Left lung (tissue), 10 donors: ENCODE results near the gene DYNC1H1. TPM values are rescaled to one million over a fixed set of nuclear protein-coding genes. Genes with fewer than 3 reads are reported as not detected.

Experiments used
- ATAC-seq: fragments of 200-7000 bp; cut with Tn5 transposase; one replicate; pipeline ENCODE4 v1.9.1; 2020; ENCODE audit warnings: moderate library complexity
- DNase-seq, 4 donors: peaks; one replicate each; pipeline ENCODE4 v3.0.0-alpha.2; 2013 to 2020
- H3K27ac ChIP-seq, 2 donors: fragments of 200-600 bp; sonication (generic) in 1 of 2; one replicate each; pipeline versions ENCODE4 v1.5.0 to v1.8.0; 2020 to 2021
- H3K27me3 ChIP-seq, 2 donors: fragments of 200-600 bp; sonication (generic) in 1 of 2; one replicate each; pipeline versions ENCODE4 v1.5.0 to v1.8.0; 2020 to 2021
- H3K36me3 ChIP-seq, 2 donors: fragments of 200-600 bp; sonication (generic) in 1 of 2; one replicate each; pipeline versions ENCODE4 v1.5.0 to v1.8.0; 2020 to 2021
- H3K4me1 ChIP-seq, 2 donors: fragments of 200-600 bp; one replicate each; pipeline ENCODE4 v1.8.0; 2021
- H3K4me3 ChIP-seq, 2 donors: fragments of 200-600 bp; sonication (generic) in 1 of 2; one replicate each; pipeline versions ENCODE4 v1.5.0 to v1.8.0; 2020 to 2021; ENCODE audit warnings: mild to moderate bottlenecking in 1 of 2
- H3K9me3 ChIP-seq, 2 donors: fragments of 200-600 bp; sonication (generic) in 1 of 2; one replicate each; pipeline versions ENCODE4 v1.5.0 to v1.8.0; 2020 to 2021
- CTCF ChIP-seq, 2 donors: fragments of 200-600 bp; sonication (generic) in 1 of 2; IDR thresholded peaks; one replicate each; pipeline versions ENCODE4 v1.5.0 to v1.8.0; 2021; ENCODE audit warnings: antibody characterized with exemption in 2 of 2
- intact Hi-C, 2 donors: fragments of 100-400 bp; cut with DNase I; formaldehyde crosslinking; loops; one replicate each; pipeline versions ENCODE4 v1.11.2 to v1.14.2; 2022
- polyA plus RNA-seq, 6 donors: library from polyadenylated mRNA; unstranded; fragments of 120-200 nt; gene quantifications; one replicate each; pipeline ENCODE4 v1.2.1, GENCODE V29; 2013; ENCODE audit not compliant: insufficient read length in 6 of 6
- total RNA-seq, 2 donors: library from RNA; stranded (reverse); fragmentation: NEBNext Ultra II Directional; extraction: Animal tissue kit (Norgen Biotek cat#: 25700); gene quantifications; one replicate each; pipeline ENCODE4 v1.2.1, GENCODE V29; 2021
- donor health status: DM: no; HTN: yes; CAD: no.
- donor health status: DM: no; HTN: no; CAD: no.

The DYNC1H1 gene
- total and polyA plus RNA-seq, 8 donors: 305 to 514 (median 345) TPM

GRCh38 chr14:102007916-102008418, 43.6 kb downstream of the DYNC1H1 start:
- no peak for TF ChIP-seq CTCF (IDR thresholded peaks at IDR 0.05)
- no peak for DNase-seq
- intact Hi-C loops: no loop called here
- Histone ChIP-seq H3K4me1 (no peaks in the 10 kb centered on the region), H3K27me3 (no peaks in the 10 kb centered on the region), H3K4me3 (no peak overlapping the region), H3K9me3 (no peaks in the 10 kb centered on the region), H3K27ac (no peak overlapping the region), H3K36me3 (peaks cover 15 to 100% of the 10 kb centered on the region in 2 donors)
- no peak for ATAC-seq

- no peak overlapping the region for H3K27ac ChIP-seq
- no peaks in the 10 kb centered on the region for H3K9me3 ChIP-seq
- no peak overlapping the region for H3K4me3 ChIP-seq
- H3K27me3 ChIP-seq: no peaks in the 10 kb centered on the region
- no peaks in the 10 kb centered on the region for H3K4me1 ChIP-seq
- ATAC-seq (no peak), DNase-seq (no peak)
- peaks cover 15 to 100% of the 10 kb centered on the region in 2 donors for H3K36me3 ChIP-seq
- no peak for TF ChIP-seq CTCF (IDR thresholded peaks at IDR 0.05)
- intact Hi-C loops: no loop called here
Measured at GRCh38 chr14:102008891-102009290, 44.5 kb downstream of the DYNC1H1 start.

- intact Hi-C loops: no loop called here
- Histone ChIP-seq H3K4me1 (no peaks in the 10 kb centered on the region), H3K27ac (no peak overlapping the region), H3K36me3 (peaks cover 15 to 100% of the 10 kb centered on the region in 2 donors), H3K27me3 (no peaks in the 10 kb centered on the region), H3K4me3 (no peak overlapping the region), H3K9me3 (no peaks in the 10 kb centered on the region)
- DNase-seq (no peak), ATAC-seq (no peak)
- no peak for TF ChIP-seq CTCF (IDR thresholded peaks at IDR 0.05)
Measured at GRCh38 chr14:102011631-102012030, 47.3 kb downstream of the DYNC1H1 start.

GRCh38 chr14:102012336-102012735, 48.0 kb downstream of the DYNC1H1 start:
- no peak overlapping the region for H3K27ac ChIP-seq
- H3K4me1 ChIP-seq: no peaks in the 10 kb centered on the region
- DNase-seq (no peak), ATAC-seq (no peak)
- TF ChIP-seq CTCF (IDR thresholded peaks at IDR 0.05): no peak
- H3K4me3 ChIP-seq: no peak overlapping the region
- H3K9me3 ChIP-seq: no peaks in the 10 kb centered on the region
- intact Hi-C loops: no loop called here
- peaks cover 18 to 100% of the 10 kb centered on the region in 2 donors for H3K36me3 ChIP-seq
- H3K27me3 ChIP-seq: no peaks in the 10 kb centered on the region

GRCh38 chr14:102013669-102014200, 49.4 kb downstream of the DYNC1H1 start:
- H3K36me3 ChIP-seq: peaks cover 11 to 100% of the 10 kb centered on the region in 2 donors
- no peaks in the 10 kb centered on the region for H3K4me1 ChIP-seq
- TF ChIP-seq CTCF (IDR thresholded peaks at IDR 0.05): no peak
- no peak overlapping the region for H3K4me3 ChIP-seq
- DNase-seq (no peak), ATAC-seq (no peak)
- intact Hi-C loops: no loop called here
- no peaks in the 10 kb centered on the region for H3K27me3 ChIP-seq
- no peak overlapping the region for H3K27ac ChIP-seq
- H3K9me3 ChIP-seq: no peaks in the 10 kb centered on the region
